DMS114 treated with DMSO at 0.1 percent for 48 hours (cell line): Measurements from ENCODE around the gene THEMIS2.
"Not testable (repeated sequence)": the region's sequence is repeated elsewhere in the genome, so short reads cannot be mapped to it uniquely, and the experiment has no call there.

Source experiments
- DNase-seq: peaks from one replicate; lab custom pipeline; 2025; ENCODE audit not compliant: unreplicated experiment; lab: John Stamatoyannopoulos, UW

The THEMIS2 gene

GRCh38 chr1:27872059-27872801 lies at the start of gene THEMIS2:
THEMIS2 (plus strand) TSS chr1:27872544; CDS start chr1:27872572, 28 bp downstream.
- peak; percentile 32 for DNase-seq

GRCh38 chr1:27823784-27824183 lies 48.6 kb upstream of the THEMIS2 start:
- no peak for DNase-seq

GRCh38 chr1:27824411-27824810 lies 47.9 kb upstream of the THEMIS2 start:
- no peak for DNase-seq

GRCh38 chr1:27829339-27829960 lies 42.9 kb upstream of the THEMIS2 start:
- DNase-seq = not testable (repeated sequence)

DNA sequence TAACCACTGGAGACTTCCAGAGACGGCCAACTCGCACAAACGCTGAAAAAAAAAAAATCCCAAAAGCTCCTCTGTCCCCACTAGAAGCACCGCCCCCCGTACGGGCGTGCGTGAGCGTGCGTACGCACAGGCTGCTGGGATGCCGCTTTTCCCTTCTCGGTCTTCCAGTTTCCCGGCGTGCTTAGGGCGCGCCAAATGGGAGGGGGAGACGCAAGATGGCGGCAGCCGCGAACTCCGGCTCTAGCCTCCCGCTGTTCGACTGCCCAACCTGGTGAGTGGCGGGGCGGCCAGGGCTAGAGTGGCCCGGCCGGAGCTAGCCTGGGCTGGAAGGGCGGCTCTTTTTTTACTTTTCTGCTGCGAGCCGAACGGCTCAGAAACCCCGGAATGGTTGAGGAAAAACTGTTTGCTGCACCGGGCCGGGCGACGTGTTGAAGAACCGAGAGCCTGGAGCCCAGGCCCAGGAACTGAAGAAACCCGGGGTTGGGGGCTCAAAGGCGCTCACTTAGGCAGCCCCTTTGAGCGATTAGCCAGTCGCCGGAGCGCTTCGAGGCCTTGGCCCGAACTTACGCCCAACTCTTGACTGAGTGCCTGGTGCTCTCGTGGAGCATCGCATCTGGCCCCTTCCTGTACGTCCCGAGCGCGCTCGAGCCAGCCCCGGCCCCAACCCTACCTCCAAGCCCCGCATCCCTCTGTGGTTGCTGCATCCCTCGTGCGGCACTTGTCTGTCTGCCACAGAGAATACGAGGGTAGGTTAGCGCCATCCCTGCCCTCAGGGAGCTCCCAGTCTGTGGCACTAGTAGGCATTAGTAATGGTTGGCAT lies 41.5 kb upstream of the THEMIS2 start, which contains the start of gene PPP1R8:
PPP1R8 (plus strand) TSS at position 162 of the 820 bp plus-strand sequence; CDS start at position 216, 54 bp downstream.
- DNase-seq = peak; percentile 95

DNA sequence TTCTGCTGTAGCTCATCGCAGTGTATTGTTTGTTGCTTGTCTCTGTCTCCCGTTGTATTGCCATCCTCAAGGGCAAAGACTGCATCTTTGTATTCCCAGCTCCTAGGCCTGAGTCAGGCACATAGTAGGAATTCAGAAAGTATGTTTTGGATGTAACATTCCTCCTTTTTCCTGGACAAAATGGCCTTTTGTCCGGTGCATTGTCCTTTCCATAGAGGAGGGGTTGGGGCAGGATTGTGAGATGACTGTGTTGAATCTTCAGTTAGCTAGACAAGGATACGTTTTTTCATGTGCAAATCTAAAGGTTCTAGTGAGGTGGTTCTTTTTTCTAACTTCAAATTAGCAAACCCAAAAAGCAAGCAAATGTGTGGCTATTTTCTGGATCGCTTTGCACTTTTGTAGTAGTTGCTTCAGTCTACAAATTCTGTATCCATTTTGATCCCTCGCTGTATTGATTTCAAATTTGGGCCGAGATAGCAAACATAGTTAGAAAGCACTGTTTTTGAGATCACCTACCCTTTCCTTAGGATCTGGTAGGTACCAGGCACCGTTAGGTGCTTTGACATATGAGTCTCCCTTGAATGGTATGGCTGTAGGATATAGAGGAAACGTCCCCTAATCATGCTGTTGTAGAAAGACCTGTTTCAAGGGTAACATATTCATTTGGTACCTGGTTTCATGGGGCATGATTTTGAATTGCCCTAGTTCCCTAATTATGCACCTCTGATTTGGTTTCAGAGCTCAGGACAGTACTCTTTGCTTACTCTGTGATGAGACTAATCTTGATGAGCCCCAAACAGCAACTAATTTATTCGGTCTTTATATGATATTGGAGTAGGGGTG lies 40.6 kb upstream of the THEMIS2 start:
- no peak for DNase-seq

DNA sequence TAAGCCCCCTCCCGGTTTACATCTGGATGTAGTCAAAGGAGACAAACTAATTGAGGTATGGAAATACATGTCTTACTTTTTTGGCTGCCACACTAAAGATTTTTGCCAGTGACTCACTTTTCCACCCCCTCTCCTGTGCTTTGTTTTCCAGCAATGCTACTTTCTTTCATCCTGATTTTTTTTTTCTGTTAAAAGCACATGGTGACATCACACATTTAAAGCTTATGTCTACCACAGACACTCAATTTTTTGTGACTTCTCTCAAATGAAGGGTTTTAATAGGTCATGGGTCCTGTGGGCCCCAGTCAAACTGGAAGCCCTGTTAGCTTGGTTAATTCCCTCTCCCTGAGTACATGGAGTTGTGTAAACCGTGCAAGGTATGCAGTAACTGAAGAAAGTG lies 39.6 kb upstream of the THEMIS2 start:
- DNase-seq = no peak

- DNase-seq = no peak
Measured at GRCh38 chr1:27833470-27833869, 38.9 kb upstream of the THEMIS2 start.

DNA sequence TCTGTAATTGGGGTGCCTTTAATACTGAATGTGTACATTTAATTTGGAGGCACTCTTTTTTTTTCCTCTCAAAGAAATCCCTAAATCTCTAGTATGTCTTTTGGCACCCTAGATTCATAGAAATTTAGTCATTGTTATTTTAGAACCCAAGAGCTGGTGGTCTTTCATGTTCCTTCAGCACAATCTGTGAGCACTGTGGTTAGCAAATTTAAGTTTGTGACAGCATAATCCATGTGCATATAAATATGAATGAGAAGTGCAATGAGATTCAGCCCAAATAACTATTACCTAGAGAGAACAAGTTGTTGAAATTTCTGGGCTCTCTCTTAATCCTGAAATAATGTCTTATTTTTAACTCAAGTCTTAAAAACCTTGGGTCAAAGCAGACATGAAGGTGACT lies 37.3 kb upstream of the THEMIS2 start:
- no peak for DNase-seq

- DNase-seq = no peak
Measured at GRCh38 chr1:27835501-27835900, 36.8 kb upstream of the THEMIS2 start.

DNA sequence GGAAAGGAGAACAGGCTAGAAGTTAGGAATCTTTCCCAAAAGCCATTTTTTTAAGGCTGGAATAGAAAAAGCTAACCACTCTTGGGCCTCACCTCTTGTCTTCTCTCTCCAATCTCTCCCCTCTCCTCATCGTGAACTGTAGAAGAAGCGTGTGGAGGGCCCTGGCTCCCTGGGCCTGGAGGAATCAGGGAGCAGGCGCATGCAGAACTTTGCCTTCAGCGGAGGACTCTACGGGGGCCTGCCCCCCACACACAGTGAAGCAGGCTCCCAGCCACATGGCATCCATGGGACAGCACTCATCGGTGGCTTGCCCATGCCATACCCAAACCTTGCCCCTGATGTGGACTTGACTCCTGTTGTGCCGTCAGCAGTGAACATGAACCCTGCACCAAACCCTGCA lies 22.4 kb upstream of the THEMIS2 start:
- DNase-seq = no peak

DNA sequence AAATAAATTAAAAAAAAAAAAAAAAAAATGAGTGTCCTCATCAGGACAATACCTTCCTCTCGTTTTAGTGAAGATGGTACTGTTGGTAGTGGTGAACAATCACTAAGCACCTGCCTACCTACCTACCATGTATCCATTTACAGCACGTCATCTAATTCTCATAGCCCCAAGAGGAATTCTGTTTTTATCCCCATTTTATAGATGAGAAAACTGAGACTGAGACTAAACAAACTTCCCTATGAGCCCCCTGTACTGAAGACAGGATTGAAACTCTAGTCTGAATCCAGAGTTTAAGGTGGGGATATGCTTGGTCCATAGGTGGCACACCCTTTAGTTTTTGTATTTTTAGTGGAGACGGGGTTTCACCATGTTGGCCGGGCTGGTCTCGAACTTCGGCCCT lies 17.3 kb upstream of the THEMIS2 start:
- no peak for DNase-seq

- DNase-seq = no peak
Measured at GRCh38 chr1:27856561-27857343, 15.6 kb upstream of the THEMIS2 start.

- DNase-seq = not testable (repeated sequence)
Measured at GRCh38 chr1:27857552-27857951, 14.8 kb upstream of the THEMIS2 start.

- peak; percentile 47 for DNase-seq
Measured at GRCh38 chr1:27858072-27858948, 14.0 kb upstream of the THEMIS2 start.

- no peak for DNase-seq
Measured at GRCh38 chr1:27858949-27859576, 13.3 kb upstream of the THEMIS2 start.

DNA sequence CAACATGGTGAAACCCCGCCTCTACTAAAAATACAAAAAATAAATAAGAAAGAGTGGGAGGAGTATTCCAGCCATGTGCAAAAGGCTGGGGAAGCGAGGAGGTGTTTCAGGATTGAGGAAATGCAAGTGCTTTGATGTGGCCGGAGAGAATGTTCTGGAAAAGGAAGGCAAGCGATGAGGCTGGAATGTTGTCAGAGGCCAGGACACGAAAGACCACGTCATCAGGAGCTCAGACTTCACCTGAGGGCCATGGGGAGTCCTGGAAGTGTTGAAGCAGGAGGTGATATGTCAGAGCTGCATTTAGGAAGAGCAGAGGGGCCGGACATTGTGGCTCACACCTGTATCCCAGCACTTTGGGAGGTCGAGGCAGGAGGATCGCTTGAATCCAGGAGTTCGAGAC lies 10.9 kb upstream of the THEMIS2 start:
- DNase-seq = no peak

- no peak for DNase-seq
Measured at GRCh38 chr1:27862004-27862403, 10.3 kb upstream of the THEMIS2 start.
